NCI-H1092 (cell line): ENCODE data around the gene ZNF358.

ENCODE experiments used
- DNase-seq: peaks from one replicate; lab custom pipeline; 2025; lab: John Stamatoyannopoulos, UW

The ZNF358 gene

DNA sequence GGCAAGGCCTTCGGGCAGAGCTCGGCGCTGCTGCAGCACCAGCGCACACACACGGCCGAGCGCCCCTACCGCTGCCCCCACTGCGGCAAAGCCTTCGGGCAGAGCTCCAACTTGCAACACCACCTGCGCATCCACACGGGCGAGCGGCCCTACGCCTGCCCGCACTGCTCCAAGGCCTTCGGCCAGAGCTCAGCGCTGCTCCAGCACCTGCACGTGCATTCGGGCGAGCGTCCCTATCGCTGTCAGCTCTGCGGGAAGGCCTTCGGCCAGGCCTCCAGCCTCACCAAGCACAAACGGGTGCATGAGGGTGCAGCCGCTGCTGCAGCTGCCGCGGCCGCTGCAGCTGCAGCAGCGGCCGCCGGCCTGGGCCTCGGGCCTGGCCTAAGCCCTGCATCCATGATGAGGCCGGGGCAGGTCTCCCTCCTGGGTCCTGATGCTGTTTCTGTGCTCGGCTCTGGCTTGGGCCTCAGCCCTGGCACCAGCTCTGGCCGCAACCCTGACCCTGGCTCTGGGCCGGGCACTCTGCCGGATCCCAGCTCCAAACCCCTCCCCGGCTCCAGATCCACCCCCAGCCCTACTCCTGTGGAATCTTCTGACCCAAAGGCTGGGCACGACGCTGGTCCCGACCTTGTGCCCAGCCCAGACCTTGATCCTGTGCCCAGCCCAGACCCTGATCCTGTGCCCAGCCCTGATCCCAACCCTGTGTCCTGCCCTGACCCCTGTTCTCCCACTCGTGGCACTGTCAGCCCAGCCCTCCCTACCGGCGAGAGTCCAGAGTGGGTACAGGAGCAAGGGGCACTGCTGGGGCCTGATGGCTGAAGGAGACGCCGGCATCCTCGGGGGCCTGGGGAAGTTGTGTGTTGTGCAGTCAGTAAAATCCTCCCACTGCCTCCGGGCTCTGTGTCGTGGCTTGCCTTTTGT is 4.5 kb downstream of the ZNF358 start:
- DNase-seq = no peak

DNA sequence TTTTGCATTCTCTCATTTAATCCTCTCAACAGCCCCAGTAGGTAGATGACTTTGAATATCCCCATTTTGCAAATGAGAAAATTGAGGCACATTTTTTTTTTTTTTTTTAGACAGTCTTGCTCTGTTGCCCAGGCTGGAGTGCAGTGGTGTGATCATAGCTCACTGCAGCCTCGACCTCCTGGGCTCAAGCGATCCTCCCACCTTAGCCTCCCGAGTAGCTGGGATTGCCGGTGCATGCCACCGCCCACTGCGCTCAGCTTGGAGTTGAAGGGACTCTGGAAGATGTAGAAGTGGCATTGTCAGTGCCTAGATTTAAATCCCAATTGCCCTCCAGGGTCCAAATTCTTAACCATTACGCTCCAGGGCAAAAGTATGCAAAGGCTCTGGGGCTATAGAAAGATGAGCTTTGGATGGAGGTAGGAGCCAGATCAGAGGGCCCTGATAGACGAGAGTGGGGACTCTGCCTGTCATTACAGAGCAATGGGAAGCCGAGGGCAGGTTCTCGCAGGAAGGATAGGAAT is 5.7 kb downstream of the ZNF358 start:
- no peak for DNase-seq

DNA sequence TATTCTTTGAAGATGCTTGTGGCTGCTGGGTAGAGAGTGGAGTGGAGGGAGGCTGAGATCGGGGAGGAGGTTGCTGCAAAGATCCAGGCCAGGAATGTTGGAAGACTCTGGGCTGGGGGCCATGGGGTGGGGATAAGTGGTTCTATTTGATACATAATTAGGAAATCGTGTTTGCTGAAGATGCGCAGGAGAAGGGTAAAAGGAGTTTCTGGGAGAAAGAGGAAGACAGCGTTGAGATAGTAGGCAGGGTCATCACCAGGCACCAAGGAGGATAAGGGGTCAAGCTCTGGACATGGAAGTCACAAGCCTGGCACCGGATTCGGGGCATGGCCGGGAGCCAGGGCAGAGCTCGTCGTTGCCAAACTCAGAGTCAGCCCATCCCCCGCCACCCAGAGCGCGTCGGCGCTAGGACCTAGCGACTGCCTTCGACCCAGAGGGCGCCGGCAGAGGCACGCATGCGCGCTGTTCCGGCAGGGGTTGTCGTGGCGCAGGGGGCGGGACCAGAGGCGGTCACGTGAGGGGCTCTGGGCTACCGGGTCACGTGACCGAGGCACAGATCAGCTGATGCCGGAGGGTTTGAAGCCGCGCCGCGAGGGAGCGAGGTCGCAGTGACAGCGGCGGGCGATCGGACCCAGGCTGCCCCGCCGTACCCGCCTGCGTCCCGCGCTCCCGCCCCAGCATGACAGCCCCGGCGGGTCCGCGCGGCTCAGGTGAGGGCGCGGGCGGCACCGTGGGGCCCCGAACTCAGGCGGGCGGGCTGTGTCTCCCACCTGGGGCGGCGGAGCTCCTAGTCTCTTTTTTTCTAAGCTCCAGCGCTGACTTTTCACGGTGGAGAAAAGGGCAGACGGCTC is 6.4 kb downstream of the ZNF358 start, which contains the start of gene MCOLN1:
Gene MCOLN1 (plus strand): TSS at position 553 of the 851 bp plus-strand sequence. CDS start 127 bp downstream, at position 680.
- DNase-seq = peak; percentile 97

DNA sequence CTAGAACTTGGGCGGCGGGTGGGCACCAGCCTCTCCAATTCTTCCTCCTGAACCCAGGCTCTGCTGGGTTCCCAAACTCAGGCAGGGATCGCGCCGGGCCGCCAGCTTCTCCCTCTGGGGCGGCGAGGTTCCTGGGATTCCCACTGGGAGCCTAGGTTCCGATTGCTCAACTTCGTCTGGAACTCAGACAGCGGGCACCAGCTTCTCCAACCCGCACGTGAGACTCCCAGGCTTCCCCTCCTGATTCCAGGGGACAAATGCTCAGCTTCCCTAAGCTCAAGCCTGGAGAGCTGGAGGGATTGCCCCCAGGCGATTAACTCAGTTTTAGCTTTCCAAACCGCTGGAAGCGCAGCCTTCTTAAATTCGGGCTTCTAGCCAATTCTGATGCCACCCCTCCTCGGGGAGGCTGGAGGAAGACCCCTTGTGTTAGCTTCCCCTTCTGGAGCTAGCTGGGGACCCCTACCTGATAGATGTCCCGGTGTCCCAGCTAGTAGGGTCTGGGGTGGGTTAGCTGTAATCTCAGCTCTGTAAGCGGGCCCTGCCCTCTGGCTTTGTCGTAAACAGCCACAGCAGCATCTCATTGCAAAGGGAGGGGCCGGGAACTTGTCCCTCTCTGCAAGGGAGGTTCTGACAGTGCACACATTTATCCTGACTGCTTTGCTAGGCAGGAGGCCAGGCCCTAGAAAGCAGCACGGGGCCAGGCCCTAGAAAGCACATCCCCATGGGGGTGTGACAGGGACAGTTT is 7.2 kb downstream of the ZNF358 start:
- DNase-seq = no peak

DNA sequence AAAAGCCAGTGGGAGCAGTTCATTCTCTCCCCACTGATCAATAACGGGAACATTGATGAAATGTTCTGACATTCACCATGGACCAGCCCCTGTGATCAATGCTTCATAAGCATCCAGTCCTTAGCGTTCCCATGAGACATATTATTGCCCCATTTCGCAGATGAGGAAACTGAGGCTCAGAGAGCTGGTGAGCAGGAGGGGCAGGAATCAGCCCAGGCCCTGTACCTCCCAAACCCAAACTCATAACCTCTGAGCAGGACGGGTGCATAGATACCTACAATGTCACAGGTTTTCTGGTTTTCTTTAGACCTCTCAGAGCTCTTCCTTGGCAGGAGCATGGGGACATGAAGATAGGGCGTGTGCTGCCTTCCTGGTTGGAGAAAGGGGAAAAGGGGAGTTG is 8.6 kb downstream of the ZNF358 start:
- no peak for DNase-seq

DNA sequence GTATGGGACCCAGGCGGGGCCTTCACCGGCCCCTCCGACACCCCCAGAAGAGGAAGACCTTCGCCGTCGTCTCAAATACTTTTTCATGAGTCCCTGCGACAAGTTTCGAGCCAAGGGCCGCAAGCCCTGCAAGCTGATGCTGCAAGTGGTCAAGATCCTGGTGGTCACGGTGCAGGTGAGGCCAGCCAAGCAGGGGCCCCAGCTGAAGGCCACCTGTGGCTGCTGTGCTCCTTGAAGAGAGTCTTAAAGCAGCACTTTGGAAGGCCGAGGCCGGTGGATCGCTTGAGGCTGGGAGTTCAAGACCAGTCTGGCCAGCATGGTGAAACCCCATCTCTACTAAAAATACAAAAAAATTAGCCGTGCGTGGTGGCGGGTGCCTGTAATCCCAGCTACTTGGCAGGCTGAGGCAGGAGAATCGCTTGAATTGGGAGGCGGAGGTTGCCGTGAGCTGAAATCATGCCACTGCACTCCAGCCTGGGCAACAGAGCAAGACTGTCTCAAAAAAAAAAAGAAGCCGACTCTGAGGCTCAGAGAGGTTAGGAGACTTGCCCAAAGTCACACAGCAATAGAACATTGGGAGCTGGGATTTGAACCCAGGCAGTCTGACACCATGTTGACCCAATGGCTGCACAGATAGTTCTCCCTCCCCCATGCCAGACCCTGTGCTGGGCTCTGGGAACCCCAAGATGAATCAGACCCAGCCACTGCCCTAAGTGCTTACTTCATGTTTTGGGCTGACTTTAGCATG is 9.3 kb downstream of the ZNF358 start:
- DNase-seq = no peak

DNA sequence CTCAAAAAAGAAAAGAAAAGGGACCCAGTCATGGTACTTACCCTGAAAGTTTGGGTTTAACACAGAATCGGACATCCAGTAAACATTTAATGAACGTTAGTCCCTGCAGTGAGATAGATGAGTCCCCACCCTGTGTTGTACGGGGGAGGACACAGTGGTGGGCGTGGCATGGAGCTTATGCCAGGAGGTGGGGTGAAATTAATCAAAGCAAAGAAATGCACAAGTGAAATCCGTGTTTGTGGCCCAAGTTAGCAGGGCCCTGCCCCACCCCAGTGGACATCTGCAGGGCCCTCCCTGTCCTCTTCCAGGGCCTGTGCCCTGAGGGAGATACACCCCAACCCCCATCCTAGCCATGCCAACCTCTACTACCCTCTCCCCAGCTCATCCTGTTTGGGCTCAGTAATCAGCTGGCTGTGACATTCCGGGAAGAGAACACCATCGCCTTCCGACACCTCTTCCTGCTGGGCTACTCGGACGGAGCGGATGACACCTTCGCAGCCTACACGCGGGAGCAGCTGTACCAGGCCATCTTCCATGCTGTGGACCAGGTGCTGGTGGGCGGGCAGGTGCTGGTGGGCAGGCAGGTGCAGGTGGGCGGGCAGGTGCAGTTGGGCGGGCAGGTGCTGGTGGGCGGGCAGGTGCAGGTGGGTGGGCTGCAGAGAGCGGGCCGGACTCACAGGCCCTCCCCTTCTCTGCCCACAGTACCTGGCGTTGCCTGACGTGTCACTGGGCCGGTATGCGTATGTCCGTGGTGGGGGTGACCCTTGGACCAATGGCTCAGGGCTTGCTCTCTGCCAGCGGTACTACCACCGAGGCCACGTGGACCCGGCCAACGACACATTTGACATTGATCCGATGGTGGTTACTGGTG is 10.4 kb downstream of the ZNF358 start:
- DNase-seq = no peak

DNA sequence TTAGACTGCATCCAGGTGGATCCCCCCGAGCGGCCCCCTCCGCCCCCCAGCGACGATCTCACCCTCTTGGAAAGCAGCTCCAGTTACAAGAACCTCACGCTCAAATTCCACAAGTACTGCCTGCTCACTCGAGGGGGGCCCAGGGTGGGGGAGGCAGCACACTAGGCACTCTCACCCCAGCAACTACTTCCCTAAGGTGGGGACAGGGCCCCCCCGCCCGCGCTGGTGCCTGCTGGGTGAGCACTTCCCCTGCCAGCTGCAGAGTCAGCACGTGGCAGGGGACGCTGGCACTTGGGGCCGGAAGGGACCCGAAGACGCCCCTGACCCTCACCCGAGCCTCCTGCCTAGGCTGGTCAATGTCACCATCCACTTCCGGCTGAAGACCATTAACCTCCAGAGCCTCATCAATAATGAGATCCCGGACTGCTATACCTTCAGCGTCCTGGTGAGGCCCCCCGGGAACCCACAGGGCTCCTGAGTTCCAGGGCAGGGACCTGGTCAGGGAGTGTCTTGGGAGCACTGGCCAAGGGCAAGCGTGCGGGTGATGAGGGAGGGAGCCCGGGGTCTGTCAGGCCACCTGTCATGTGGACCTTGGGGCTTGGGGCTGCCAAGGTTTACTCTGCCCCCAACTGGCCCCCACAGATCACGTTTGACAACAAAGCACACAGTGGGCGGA is 11.8 kb downstream of the ZNF358 start:
- DNase-seq = no peak

DNA sequence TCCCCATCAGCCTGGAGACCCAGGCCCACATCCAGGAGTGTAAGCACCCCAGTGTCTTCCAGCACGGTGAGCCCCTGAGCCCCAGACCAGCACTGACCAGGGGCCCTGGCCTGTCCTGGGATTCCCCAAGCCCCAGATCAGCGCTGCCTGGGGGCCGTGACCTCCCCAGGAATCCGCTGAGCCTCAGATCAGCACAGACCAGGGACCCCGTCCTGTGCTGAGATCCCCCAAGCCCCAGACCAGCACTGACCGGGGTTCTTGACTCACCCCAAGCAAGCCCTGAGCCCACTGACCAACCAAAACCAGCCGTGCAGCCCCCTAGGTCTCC is 12.3 kb downstream of the ZNF358 start:
- DNase-seq = no peak

DNA sequence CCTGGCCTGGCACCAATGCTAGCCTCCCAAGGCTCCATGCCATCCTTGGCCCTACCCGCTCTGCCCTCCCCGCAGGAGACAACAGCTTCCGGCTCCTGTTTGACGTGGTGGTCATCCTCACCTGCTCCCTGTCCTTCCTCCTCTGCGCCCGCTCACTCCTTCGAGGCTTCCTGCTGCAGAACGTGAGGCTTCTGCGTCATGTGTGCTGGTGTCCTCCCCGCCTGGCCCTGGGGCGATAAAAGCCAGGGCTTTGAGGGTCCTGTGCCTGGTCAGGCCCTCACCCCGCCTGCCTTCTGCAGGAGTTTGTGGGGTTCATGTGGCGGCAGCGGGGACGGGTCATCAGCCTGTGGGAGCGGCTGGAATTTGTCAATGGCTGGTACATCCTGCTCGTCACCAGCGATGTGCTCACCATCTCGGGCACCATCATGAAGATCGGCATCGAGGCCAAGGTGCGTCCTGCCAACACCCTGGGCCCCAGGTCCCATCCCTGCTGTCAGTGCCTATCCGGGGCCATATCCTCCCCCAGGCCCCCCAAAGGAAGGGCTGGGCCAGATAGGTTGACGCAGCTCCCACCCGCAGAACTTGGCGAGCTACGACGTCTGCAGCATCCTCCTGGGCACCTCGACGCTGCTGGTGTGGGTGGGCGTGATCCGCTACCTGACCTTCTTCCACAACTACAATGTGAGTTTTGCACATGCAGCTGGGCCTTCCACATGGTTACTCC is 12.8 kb downstream of the ZNF358 start:
- DNase-seq = no peak

DNA sequence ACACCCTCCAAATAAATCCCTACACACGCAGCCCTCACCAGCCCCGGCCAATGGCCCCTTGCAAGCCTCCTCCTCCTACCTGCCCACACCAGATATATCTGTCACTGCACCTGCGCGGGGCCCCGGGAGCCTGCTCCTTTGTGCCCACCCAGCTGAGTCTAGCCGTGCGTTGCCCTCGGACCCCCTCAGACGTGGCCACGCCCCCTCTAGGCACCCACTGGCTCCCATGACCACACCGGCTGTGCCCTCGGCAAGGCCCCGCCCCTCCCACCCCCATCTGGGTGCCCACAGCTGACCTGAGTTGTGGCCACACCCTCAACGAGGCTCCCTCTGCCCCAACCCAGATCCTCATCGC is 13.3 kb downstream of the ZNF358 start:
- no peak for DNase-seq

DNA sequence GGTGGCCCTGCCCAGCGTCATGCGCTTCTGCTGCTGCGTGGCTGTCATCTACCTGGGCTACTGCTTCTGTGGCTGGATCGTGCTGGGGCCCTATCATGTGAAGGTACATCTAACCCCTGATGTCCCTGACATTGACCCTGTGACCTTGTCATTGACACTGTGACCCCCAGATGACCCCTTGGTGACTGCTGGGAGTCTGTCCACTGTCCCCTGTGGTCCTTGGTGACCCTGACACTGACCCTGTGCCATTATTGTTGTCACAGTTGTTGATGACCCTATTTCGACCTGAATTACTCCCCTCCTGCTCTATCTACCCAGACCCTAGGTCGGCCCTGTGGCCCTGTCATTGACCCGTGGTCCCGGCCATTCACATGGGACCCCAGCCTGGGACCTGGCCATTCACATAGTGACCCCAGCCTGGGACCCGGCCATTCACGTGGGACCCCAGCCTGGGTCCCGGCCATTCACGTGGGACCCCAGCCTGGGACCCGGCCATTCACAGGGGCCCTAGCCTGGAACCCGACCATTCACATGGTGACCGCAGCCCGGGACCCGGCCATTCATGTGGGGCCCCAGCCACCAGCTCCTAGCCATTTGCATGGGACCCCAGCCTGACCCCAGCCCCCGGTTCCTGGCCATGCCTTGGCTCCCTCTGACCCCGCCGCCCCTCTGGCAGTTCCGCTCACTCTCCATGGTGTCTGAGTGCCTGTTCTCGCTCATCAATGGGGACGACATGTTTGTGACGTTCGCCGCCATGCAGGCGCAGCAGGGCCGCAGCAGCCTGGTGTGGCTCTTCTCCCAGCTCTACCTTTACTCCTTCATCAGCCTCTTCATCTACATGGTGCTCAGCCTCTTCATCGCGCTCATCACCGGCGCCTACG is 13.9 kb downstream of the ZNF358 start:
- no peak for DNase-seq

DNA sequence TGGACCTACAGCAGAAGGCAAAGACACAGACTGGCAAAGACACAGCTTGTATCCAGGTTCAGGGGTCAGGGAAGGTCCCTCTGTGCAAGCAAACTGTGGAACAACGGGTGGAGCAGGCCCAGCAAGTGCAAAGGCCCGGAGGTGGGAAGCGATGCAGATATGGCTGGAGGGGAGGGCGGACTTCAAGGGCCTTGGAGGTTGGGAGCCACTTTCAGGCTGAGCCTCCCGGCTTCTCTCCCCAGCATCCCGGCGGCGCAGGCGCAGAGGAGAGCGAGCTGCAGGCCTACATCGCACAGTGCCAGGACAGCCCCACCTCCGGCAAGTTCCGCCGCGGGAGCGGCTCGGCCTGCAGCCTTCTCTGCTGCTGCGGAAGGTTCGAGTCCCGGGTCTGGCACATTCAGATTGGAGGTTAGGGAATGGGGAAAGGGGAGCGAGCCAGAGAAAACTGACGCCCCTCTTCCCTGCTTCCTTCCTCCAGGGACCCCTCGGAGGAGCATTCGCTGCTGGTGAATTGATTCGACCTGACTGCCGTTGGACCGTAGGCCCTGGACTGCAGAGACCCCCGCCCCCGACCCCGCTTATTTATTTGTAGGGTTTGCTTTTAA is 17.5 kb downstream of the ZNF358 start:
- DNase-seq = no peak

DNA sequence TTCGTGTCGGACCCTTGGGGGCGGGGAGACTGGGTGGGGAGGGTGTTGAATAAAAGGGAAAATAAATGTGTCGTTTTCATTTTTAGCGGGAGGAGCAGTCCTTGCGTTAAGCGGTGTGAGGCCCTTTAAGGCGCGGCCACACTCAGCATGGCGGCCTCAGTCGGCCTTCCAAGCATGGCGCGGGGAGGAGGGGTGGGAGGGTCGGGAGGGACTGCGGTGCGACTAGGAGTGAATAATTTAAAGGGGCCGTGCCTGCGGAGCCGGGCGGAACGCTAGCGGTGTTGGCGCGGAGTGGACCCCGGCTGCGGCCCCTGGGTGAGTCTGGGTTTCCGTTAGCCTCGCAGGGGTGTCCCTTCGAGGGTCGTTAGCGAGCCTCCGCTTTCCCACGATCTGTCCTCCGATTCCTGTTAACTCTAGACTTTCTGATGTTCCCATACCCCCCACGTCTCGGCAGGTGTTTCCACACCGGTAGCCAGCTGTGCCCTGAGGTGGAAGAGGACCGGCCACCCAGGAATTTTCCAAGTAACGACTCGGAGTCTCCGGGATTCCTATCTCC is 18.1 kb downstream of the ZNF358 start:
- peak; percentile 80 for DNase-seq

DNA sequence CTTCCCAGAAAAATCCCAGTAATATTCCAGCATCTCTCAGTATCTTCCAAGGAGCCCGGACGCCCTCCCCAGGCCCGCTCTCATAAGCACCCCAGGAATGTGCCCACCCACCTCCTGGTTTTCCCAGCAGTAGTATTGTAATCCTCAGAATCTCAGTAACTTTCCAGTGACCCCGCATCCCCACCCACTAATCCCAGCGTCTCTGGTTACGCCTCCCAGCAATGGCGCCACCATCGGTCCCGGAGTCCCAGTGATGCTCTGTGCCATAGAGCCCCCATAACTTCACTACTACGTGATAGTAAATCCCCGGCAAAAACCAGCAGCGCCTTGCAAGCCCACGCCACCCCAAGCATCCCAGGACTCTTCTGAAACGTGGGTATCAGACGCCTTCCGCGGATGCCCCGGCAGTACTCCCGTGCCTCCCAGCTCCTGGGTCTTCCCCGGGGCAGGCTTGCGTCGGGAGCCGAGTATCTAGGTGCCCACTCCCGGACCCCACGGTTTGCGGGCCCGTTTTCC is 18.7 kb downstream of the ZNF358 start:
- no peak for DNase-seq

DNA sequence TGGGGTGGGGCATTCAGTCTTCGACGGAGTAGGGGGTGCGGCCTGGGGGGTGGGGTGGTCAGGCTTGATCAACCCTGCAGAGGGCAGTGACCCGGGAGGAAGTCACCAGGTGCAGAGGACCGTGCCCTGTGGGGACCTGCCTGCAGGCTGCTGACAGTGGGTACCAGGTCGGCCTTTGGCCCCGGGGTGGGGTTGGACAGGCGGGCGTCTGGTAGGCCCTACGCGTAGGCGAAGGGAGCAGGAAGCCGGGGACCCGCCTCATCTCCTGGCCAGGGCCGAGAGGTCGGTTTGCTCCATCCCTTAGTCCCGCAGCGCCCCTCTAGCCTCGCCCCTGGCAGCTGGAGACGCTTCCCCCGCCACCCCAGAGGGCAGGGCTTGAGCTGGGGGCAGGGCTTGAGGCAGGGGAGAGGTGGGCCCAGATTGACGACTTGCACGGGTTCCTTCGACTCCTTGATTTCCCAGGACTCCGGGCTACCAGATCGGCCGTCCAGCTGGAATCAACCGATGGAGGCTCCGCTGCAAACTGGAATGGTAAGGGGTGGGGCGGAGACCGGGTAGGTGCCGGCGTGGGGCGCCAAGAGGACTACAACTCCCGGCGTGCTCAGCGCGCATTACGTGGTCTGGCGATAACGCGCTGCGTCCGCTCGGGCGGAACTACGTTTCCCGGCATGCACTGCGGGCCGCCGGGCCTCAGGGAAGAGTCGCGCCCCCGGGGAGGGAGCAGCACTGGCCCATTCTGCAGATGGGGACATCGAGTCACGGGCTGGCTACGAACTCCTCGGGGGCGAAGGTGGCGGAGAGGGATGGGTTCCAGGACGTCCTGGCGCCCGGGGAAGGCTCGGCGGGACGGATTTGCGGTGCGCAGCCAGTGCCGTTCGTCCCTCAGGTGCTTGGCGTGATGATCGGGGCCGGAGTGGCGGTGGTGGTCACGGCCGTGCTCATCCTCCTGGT is 19.4 kb downstream of the ZNF358 start, which contains the start of gene PNPLA6:
Gene PNPLA6 (plus strand): TSS at position 671 of the 951 bp plus-strand sequence. CDS start 72 bp downstream, at position 743.
- peak; percentile 88 for DNase-seq
